NCI-H1092 (cell line): ENCODE results near the gene RPL26.
"Not testable (repeated sequence)": the region's sequence is repeated elsewhere in the genome, so short reads cannot be mapped to it uniquely, and the experiment has no call there.

Experiments
- DNase-seq: peaks from one replicate; lab custom pipeline; 2025; lab: John Stamatoyannopoulos, UW

The RPL26 gene

DNA sequence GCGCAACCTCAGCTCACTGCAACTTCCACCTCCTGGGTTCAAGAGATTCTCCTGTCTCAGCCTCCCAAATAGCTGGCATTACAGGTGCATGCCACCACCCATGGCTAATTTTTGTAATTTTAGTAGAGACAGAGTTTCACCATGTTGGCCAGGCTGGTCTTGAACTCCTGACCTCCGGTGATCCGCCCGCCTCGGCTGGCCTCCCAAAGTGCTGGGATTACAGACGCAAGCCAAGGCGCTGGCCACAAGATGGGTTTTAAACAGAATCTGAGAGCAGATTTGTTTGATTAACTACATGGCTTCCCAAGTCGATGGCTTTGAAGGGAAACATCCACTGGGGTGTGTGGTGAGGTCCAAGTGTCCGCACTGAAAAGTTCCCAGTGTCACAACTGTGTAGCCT lies 11.5 kb upstream of the RPL26 start:
- DNase-seq: not testable (repeated sequence)

DNA sequence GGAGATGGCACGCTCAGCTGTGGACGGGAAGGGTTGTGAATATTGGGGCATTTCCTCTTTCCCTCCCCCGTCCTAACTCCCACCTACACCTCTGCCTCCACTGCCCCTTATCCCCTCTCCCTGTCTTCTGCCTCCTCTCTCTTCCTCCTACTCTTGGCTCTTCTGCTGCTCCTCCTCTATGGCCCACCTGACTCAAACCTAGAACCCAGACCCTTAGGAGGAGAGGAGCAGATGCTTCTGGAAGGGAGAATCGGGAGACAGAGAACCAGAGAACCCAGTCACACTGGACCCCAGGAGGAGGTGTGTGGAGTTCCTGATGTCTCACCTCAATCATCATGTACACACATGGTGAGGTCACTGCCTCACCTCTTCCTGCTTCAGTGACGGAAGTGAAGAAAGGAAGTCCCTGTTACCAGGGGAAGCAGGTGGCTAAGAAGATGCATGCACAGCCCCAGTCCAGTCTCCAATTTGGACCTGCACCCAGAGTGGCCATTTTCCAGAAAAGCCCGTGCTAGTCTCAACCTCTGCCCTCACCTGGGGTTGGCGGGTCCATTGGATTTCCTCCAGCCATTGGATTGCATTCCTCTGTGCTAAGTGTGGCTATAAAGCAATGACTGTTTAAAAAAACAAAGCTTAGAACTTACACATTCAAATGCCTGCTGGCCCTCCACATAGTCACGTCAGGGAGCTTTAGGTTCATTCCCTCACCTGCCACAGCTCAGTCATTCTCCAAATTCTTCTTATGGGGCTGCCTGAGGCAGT lies 10.7 kb upstream of the RPL26 start:
- DNase-seq: no peak

DNA sequence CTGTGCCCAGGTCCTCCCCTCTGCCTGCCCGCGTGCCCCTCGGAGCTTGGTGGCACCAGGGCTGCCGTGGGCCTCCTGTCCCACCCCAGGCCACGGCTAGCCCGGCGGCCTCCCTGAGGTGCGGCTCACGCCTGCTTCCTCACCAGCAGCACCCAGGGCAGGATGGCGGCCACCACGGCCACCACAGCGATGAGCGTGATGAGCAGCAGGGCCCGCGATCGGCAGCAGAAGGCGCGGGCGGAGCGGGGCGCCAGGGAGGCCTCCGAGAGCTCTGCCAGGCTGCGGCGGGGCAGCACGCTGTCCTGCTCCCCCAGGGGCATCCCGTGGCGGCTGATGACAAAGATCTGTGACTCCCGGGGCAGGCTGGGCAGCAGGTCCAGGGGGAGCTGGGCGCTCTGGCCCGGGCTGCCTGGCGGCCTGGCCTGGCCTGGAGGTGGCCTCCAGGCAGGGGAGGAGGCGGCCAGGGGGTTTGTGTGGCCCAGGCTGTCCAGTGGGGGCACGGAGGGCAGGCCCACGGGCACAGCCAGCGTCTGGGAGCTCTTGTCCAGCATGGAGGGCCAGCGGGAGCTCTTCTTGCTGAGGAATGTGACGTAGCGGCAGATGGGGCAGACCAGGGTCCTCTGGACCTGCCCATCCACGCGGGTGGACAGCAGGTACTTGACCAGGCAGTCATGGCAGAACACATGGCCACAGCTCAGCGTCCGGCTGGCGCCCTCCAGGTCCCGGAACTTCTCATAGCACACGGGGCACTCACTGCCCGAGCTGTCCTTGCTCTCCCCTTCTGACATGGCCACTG lies 9.9 kb upstream of the RPL26 start:
- DNase-seq: no peak

DNA sequence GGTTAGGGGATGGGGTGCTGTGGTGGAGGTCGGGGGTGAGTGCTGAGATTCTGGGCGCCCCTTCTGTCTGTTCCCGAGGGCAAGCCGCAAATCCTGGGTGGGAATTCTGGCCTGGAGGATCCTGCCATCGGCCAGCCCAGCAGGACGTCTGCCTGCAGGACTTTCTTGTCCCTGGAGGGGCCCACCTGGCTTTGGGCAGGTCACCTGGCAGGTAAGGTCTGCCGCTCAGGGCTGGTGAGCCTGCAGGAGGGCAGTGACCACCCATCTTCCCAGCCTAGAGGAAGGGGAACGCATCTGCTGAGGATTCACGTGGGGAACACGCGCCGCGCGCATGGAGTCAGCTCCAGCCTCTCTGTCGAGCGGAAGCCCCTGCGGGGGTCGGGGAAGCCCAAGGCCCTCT lies 9.3 kb upstream of the RPL26 start:
- no peak for DNase-seq

DNA sequence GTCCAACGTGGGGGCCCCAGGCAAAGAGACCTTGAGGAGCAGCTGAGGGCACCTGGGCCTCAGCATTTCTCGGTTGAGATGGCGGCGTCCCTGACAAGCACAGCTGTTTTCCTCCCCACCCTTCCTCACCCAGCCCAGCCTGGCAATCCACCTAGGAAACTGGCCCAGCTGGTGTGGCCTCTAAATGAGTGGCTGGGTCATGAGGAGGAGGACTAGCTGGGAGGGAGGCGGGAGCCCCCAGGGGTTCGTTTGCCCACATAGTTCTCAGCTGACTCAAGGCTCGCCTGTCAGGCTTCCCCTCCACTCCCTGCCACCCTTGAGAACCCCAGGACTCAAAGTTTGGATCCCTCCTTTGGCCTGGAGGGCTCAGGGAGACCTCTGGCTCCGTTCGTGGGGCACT lies 8.7 kb upstream of the RPL26 start:
- no peak for DNase-seq

DNA sequence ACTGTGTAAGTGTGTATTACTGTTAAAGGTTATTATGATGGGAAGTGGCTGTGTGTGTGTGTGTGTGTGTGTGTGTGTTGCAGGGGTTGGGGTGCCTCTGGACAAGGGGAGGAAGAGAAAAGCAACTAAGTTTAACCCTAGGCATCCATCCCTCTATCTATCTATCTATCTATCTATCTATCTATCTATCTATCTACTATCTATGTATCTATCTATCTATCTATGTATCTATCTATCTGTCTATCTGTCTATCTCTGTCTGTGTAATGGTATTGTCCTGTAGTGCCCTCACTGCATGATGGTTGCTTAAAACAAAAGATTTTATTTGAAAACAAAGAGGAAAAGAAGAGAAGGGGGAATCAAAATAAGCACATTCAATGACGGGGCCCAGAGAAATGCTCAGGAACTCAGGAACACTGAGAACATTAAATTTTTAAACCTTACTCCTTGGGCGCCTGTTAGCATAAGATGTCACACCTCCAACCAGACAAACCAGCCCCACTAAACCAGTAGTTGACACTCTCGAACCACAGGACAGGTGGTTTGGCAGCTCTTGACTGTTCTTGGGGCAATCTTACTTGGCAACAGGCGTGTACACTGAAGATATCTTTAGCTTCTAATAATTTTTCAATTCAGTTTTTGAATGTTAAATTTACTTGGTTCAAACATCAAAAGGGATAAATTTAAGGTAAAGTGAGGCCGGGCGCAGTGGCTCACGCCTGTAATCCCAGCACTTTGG lies 5.1 kb upstream of the RPL26 start:
- DNase-seq: no peak

DNA sequence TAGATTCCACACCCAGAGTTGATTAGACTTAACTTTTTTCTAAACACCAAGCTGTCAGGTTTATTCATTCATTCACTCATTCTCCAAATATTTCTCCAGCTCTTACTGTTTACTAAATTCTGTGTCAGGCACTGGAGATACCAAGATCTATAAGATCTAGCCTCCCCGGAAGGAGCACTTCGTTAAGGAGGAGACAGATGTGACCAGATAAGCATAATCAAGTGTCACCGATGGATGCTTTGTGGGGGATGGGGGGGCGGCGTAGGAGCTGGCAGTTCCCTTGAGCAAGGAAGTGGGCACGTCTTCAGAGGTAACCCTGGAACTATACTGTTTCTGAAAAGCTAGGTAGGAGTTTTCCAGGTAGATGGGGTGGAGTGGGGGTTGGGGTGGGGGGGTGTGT lies 3.8 kb upstream of the RPL26 start:
- DNase-seq: no peak

DNA sequence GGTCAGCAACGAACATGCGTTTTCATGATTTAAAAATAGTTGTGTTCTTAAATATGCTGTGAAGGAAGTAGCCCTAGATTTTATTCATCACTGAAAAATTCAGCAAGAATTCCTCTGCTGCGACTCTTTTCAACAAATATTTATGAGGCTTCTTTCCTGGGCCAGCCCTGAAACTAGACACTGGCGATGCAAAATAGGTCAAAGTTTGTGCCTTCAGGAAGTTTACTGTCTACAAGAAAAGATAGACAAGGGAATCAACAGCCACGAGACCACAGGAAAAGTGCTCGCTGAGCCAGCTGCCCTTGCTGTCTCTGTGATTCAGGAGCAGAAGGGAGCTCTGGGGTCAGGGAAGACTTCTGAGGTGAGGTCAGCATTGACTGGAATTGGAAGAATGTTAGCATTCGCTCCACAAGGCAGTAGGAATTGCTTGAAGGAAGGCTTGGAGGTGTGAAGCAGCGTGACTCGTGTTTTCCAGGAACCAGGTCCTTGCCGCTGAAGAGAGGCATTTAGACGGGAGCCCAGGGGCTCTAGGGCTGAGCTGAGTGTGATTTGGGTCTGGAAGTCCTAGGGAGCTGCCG lies 1.9 kb upstream of the RPL26 start:
- no peak for DNase-seq

DNA sequence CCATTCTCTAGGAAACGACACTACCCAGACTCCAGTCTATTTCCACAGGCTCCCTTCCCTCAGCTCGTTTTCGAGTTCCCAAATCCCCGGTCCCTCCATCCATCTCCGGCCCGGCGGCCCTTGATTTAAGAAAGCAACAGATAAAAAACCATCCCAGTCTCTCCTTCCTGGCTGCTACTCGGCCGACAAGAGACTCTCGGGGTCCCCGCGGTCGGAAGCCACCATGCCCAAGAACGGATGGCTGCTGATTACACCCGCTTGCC lies 182 bp downstream of the RPL26 start:
- DNase-seq: no peak

DNA sequence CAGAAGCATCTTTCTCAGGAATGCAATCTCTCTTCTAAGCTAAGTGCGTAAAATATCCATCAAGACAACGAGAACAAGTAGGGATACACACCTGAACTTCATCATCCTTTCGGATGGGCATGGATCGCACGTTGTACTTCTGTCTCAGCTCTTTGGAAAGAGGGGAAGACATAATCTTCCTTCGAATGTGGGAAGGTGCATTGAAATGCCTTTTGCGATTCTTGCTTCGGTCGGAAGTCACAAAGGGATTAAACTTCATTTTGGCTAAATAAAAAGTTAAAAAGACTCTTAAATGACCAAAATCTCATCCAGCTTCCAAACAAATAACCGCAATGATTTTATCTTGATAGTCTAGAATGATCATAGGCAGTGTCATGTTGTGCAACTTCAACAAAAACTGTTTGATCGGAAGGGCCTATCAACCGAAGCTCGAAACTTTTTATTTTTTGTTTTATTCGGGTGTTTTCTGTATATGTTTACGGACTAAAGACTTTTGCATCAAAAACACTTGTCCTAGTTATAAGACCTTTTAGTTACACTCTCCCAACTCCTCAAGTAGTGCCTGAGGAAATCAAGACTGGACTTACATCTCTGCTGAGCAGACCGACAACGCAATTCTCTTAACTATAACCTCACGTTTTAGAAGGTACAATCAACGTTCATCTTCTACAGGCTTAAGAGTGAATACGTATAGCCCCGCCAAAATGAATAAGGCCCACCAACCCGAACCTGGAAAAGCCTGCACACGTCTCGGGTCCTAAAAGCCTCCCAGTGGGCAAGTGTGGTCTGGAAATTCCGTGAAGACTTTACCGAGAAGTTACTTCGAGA lies 727 bp downstream of the RPL26 start:
- DNase-seq: no peak

DNA sequence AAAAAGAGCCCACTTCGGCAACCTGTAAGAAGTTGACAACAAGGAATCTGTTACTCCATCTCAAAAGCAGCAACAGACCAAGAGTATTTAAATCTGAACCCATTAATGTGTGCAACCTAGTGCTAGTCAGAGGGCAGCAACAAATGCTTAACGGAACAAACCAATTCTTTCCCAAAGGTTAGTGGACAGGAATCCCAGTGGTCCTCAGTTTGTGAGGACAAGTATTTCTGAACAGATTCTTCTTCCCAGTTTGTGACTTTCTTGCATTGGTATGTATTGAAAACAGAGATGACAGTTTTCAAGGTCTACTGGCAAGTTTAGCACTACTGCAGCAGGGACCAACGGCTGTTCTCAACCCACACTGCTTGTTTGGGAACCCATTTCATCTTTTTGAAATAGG lies 2.9 kb downstream of the RPL26 start:
- DNase-seq: no peak

DNA sequence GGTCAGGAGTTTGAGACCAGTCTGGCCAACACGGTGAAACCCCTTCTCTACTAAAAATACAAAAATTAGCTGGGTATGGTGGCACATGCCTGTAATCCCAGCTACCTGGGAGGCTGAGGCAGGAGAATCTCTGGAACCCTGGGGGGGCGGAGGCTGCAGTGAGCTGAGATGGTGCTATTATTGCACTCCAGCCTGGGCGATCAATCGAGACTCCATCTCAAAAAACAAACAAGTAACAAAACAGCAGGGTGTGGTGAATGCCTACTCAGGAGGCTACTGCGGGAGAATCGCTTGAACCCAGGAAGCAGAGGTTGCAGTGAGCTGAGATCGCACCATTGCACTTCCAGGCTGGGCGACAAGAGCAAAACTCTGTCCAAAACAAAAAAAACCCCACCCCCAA lies 4.9 kb downstream of the RPL26 start:
- DNase-seq: not testable (repeated sequence)

DNA sequence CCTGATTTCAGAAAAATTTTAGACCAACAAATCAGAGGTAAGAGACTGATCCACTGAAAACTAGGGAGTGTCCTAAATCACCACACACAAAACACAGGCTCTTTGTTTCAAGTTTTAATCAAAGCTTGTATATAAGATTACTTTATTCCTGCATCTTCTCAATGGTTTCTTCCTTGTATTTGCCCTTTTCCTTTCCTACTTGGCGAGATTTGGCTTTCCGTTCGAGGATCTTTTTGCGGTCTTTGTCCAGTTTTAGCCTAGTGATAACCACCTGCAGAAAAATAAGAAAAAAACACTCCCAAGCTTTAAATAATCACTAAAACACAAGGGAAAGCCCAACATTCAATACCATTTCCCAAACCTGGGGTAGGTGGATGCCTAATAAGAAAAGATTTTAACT lies 5.6 kb downstream of the RPL26 start:
- DNase-seq: no peak

DNA sequence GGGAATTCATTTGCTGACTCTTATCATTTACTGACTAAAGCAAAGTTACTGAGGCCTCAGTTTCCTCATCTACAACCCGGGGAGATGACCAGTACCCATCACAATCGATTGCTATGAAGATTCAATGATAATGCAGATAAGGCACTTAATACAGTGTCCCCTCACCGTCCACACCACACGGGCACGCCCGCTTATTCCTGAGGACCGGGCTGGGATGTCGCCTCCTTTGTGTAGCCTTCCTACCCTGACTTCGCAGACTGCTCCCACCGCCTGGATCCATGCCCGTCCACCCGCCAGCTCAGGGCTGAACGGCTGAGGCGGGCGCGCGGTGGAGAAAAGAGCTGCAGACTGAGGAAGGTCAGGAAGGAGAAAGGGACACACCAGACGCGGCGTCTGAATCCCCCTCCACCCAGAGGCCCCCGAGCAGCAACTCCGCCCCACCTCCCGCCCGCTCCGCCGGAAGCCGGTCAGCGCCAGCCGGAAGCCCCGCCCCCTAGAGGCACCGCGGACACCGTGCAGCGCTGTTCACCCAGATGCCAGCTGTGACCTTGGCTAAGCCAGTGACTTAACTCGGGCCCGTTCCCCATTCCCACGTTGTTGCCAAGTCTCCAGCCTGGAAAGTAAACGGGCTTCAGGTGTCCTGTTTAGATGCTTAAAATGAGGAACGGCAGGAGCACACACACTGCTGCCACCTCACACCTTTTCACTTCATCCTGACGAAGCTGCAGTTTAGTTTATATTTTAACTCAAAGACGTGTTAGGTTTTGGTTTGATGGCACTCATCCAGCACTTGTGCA lies 6.5 kb downstream of the RPL26 start, which contains the start of gene KRABD2:
TSS of gene KRABD2 (minus strand) at position 434 of the 797 bp plus-strand sequence.
- DNase-seq: peak; percentile 75

DNA sequence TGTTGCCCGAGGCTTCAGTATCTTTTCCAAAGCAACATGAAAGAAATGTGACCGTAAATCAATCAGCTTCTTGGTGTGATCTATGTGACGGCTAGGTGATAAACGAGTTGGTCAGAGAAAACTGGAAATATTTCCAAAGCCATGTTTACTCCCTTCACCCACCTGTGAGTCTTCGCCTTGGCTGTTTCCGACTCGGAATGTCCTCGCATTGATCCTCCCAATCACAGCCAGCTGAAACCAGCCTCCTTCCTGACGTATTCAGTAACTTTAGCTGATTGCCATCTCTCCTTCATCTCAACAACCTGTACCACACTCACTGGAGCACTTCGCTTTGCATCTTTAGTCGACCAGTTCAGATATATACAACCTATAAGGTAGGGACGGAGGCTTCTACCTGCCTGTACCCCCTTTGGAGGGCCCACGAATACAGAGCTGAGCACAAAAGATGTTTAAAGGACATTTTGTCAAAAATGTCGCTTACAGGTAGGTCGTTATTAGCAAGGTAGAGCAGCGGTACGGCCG lies 7.2 kb downstream of the RPL26 start:
- no peak for DNase-seq

DNA sequence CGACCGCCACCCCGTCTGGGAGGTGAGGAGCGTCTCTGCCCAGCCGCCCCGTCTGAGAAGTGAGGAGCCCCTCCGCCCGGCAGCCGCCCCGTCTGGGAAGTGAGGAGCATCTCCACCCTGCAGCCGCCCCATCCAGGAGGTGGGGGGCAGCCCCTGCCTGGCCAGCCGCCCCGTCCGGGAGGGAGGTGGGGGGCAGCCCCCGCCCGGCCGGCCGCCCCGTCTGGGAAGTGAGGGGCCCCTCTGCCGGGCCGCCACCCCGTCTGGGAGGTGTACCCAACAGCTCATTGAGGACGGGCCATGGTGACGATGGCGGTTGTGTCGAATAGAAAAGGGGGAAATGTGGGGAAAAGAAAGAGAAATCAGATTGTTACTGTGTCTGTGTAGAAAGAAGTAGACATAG lies 9.1 kb downstream of the RPL26 start:
- not testable (repeated sequence) for DNase-seq

DNA sequence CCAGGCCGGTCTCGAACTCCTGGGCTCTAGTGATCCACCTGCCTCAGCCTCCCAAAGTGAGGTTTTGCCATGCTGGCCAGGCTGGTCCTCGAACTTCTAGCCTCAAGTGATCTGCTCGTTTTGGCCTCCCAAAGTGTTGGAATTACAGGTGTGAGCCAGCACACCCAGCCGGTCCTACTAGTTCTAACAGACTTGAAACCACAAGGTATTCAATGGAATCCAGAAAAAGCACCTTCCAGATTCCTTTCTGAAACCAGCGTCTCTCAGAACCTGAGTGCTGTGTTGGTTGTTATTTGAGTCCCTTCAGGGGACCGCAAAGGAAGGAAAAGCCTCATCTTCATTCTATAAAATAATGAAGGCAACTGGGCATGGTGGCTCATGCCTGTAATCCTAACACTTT lies 10.6 kb downstream of the RPL26 start:
- DNase-seq: no peak

DNA sequence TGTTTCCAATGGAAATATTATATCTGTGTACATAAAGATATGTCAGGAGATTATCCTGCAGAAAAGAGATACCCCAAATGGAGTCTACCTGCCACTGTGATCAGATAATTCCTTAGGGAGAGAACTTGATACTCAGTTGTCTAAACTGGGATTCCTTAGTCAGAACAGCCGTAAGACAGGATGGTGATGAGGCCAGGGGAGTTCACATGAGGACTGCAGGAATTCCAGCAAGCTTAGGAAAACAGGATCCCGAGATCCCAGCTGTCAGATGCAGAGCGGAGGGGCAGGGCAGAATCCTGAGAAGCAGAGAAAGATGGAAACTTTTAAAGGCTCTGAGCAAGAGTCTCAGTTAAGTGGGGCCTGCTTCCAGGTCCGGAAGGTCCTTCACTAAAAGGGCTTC lies 11.2 kb downstream of the RPL26 start:
- no peak for DNase-seq

DNA sequence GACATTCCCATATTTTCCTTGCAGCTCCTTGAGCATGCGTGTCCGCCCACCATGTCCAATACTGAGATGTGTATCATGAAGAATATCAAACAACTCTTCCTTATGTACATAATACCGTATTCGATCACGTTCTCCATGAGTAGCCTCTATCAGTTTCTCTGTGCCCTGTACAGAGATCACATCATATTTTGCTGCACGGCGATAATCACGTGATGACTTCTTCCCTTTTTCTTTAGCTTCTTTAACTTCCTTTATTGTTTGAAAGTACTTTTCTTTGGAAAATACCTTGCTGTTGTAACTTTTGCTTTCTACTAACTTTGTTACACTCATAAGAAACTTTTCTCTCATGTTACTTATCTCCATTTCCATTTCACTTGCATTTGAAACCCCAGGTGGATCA lies 13.0 kb downstream of the RPL26 start:
- DNase-seq: no peak

DNA sequence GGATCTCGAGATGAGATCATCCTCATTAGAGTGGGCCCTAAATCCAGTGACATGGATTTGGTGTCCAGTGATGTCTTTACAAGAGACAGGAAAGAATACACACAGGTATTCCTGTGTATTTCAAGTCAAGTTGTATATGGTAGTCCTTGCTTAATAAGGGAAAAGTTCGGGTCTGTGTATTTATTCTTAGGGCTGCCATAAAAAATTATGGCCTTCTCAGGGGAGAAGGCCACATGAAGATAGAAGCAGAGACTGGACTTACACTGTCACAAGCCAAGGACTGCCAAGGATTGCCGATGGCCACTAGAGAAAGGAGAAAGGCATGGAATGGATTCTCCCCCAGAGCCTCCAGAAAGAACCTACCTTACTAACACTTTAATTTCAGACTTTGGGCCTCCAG lies 14.8 kb downstream of the RPL26 start:
- no peak for DNase-seq

DNA sequence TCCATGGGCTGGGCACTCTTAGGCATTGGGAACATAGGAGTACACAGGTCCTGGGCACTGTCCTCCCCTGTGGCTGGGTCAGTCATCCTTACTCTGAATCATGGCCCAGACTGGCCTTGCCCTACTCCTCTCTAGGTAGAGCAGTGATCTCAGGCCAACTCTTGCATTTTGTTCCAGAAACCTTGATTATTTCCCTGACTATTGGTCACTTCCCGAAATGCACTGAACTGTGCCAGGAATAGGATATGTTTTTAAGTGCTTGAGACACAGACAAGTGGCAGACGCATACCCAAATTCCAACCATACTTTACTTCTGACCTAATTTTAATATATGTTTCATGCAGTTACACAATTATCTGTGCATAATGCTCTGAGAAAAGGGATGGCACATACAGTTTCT lies 16.8 kb downstream of the RPL26 start:
- no peak for DNase-seq
